ENCODE results near the gene APCDD1L.

DNA sequence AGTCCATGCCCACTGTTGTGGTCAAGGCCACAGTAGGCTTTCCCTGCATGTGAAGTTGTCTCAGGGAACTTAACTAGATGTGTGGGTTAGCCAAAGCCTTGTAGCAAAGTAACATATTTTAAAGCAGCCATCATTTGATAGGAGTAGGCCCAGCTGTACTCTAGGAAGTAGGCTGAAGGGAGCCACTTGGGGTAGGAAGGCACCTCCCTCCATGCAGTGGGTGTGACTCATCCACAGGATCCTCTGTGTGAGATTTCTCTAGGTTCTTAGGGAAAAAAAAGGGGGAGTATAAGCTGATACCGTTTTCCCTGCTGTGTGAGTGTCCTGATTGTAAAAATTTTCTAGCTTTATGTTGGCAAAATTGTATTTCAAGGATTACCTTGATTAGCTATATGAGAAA is 81.4 kb downstream of the APCDD1L start:
- TF ChIP-seq, protein P1, sequence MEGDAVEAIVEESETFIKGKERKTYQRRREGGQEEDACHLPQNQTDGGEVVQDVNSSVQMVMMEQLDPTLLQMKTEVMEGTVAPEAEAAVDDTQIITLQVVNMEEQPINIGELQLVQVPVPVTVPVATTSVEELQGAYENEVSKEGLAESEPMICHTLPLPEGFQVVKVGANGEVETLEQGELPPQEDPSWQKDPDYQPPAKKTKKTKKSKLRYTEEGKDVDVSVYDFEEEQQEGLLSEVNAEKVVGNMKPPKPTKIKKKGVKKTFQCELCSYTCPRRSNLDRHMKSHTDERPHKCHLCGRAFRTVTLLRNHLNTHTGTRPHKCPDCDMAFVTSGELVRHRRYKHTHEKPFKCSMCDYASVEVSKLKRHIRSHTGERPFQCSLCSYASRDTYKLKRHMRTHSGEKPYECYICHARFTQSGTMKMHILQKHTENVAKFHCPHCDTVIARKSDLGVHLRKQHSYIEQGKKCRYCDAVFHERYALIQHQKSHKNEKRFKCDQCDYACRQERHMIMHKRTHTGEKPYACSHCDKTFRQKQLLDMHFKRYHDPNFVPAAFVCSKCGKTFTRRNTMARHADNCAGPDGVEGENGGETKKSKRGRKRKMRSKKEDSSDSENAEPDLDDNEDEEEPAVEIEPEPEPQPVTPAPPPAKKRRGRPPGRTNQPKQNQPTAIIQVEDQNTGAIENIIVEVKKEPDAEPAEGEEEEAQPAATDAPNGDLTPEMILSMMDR (IDR thresholded peaks at IDR 0.05), result no peak
- TF ChIP-seq POLR2A (IDR thresholded peaks at IDR 0.05), result no peak

Measured in uterus (tissue), 2 donors.